NCI-H1417 (cell line): ENCODE results near the gene NFIA.
A peak's percentile ranks its signal among the peaks of the same experiment; 100 is the strongest.

Experiments
- DNase-seq, 3 experiments: peaks; one replicate each; lab custom pipeline; 2025; lab: John Stamatoyannopoulos, UW

NFIA gene

DNA sequence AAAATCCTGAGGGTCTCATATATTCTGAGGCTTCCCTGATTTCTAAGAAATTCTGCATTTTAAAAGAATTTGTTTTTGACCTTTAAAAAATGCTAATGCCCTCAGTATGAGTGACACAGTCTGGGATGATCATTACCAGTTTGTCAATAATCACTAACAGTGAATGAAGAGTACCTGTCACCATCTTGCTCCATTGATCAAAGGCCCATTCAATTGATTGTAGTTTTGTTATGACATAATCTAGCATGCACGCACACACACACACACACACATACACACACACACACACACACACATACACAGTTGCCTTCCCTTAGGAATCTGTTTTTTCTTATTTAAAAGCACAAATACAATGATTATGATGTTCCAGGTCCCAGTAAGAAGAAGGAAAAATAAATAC is 250.4 kb downstream of the NFIA start:
- DNase-seq = no peak

DNA sequence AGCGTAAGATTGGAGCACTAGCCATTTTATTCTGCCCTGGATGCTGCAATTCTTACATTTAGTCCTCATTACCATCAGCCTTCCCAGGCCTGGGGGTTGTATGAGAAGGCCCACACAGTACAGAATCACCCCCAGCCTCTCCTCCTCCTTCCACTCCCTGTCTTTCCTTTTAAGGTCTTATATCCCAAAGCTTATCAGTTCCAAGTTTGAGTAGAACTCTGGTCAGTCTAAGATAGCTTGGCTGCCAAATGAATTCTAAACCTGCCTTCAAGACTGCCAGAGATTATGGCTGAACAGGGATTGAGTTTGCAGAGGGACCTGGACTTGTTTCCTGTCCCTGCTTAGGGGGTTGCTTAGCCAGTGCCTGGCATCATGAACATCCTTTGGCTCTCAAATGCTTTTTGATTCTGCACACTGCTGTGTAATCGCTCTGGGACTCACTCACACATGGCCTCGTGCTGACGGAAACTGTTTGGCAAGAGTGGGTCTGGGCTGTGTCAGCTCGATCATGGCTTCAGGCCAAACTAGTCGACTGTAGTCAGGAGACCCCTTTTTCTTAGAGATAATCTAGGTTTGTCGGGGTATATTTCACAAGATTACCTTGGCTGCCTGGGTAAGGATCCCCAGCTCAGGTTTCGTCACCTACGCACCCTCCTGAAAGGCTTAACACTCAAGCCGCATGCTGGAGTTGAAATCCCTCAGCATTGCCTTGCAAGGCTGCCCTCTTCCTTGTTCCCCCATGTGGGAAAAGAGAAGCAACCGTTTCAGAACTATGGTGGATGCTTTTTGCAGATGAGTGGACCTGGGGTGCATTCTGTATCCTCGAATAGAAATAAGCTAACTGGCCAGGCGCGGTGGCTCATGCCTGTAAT is 252.6 kb downstream of the NFIA start:
- no peak for DNase-seq

DNA sequence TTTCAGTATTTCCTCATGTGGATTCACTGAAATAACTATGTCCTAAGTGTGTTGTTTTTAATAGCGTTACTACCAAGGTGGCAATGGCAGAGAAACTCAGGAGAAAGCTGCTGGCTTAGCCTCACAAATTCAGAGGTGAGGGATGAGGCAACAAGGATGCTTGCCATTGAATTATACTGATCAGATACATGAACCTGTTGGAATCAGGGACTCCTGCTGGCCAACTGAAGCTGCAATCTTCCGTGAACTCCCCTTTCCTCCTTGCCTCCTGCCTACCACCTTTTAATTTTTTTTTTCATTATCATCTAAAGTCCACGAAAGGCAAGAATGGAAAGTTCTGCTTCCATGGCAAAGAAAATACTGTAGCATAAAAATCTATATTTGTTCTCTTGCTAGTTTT is 254.7 kb downstream of the NFIA start:
- peak in 1 of 3 experiments; percentile 43 for DNase-seq

DNA sequence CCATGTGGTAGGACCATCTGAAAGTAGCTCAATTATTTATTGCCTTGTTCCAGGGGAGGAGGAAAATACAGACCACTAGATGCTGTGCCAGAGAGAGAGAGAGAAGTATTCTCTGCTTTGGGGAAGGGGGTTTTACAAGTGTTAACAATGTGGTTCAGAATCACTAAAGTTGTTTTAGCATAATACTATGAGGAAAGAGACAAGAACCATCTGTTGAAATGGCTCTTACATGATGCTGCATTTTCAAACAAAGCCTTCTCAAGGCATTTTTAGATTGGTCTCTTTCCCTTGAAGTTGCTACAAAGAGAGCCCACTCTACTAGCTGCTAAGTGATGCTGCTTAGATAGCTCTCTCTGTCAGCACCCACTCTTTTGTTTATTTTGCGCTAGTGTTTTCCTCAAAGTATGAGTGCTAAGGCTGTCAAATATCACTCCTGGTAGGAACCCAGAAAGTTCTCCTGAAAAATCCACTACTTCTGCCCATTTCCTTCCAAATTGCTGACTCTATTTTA is 255.1 kb downstream of the NFIA start:
- no peak for DNase-seq

DNA sequence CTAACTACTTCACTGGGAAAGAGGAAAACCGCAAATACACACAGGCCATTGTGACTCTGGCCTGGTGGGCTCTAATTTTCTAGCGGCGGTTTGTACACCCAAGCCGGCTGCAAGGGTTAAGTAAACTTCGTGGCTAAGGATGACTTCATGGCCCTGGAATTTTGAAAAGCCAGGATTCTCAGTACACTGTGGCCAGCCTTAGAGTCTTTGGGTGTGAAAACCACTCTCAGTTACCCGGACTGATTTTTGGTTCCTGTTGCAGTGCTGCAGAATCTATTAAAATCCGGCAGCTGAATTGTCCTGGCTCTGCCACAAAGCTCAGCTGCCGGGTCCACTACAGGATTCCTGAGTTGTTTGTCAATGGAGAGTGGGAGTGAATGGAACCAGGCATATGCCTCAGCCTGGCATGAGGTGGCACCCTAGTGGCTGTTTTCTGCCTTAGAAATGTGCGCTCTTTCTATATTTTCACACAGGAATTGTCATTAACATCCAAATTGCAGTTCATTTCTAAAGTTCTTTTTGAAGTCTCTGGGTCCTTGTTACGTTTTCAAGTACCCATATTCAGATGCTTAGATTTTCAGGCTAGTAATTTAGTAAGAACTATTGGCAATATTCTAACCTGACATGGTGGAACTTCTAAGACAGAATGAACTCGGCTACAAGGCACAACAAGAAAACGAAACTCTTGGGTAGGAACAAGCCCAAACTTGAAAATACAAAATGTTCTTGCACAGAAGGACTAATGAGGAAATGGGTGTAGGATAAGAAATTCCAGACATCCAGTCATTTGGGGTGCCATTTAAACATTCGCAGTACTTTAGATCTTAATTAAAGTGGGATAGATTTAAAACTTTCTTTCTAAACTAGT is 255.9 kb downstream of the NFIA start:
- peak; percentile 60 to 78 (median 61) for DNase-seq

DNA sequence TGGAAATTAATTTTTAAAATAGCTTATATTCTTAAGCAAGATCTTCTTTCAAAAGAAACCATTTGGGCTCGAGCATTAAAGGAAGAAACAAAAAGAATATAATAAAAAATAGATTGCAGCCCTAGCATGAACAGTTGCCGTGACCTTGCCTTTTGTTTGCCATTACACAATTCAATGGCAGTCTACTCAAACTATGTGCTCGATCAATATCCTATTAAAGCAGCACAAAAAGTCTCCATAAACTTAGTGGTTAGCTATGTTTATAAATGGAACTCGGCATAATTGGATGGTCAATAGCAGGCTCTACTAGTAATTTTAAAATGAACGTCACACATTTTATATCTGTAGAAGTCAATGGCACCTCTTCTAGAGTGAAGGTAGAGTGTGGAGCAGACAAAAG is 256.5 kb downstream of the NFIA start:
- DNase-seq = no peak

DNA sequence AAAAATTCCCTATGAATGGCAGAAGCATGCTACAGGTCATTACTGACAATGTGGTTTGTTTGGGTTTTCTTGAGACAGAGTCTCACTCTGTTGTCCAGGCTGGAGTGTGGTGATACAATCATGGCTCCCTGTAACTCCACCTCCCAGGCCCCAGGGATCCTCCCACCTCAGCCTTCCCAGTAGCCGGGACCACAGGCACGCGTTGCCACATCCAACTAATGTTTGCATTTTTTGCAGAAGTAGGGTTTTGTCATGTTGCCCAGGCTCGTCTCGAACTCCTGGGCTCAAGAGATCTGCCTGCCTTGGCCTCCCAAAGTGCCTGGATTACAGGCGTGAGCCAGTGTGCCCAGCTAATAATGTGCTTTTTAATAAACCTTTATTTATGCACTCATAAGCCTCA is 259.1 kb downstream of the NFIA start:
- no peak for DNase-seq

DNA sequence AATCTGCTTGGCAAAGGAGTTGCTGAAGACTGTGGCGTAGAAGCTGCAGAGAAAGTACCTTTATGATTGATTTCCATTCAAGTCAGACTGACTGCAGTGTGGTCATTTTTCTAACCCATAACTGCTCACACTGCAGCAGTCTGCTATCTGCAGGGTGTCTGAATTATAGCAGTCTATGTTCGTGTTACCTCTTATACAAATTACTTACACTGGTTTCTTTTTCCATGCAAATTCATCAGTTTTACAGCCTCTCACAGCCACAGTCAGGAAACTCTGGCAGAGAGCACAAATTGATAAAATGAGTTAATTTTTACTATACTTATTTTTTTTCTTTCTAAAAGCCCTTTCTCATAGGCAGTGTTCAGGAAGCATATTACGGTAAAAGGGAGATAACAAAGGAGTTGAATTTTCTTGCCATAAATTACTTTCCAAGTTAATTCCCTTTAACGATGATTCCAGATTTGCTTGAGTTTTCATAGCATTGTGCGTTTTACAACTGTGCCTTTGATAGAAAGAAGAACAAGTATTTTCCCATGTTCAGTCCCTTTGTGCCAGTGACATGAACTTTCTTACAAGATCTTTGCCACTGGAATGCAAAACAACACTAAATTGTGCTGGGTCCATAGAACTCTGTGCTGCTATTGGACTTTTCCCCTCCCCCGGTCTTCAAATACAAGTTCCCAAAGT is 261.5 kb downstream of the NFIA start:
- DNase-seq = no peak

DNA sequence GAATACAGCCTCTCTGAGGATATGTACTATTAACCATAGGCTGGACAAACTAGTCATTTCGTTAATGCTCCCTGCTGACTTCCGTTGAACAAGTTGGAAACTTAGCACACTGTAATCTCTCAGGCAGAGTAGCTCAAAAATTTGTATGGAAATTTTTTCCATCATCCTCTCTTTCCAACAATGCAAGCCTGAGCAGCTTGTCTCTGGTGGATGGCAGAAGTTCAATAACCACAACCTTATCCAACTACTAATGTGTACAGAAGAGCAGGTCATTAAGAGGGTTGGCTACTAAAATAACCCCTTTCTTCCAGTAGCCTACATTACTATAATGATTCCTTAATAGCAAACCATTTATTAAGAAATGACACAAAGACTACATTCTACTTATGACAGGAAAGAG is 262.3 kb downstream of the NFIA start:
- no peak for DNase-seq

DNA sequence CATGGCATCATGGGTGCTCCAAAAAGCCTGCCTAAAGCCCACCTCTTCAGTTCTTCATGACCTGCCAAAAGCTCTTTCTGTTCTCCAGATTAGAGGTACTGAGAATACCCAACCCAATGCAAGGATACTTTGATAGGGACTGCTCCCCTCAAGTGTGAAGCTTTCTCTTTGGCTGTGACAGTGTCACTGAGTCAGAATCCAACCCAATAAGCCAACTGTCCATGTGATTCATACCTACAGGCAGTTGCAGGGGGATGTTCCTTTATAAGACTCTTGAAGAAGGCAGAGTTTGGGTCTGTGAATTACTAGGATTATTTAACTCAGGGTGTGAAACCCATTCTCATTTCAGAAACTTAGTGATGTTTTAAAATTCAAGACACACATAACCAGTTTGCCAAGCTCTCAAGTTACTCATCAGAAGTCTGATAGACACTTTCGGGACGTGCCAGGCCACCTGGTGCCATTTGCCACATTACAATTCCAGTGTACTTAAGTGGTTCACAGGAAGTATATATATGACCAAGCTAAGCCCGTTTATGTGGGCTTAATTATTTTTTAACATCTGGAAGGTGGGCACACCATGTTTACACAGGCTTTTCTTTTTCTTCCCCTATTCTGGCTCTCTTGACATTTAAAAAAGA is 265.8 kb downstream of the NFIA start:
- DNase-seq = no peak

DNA sequence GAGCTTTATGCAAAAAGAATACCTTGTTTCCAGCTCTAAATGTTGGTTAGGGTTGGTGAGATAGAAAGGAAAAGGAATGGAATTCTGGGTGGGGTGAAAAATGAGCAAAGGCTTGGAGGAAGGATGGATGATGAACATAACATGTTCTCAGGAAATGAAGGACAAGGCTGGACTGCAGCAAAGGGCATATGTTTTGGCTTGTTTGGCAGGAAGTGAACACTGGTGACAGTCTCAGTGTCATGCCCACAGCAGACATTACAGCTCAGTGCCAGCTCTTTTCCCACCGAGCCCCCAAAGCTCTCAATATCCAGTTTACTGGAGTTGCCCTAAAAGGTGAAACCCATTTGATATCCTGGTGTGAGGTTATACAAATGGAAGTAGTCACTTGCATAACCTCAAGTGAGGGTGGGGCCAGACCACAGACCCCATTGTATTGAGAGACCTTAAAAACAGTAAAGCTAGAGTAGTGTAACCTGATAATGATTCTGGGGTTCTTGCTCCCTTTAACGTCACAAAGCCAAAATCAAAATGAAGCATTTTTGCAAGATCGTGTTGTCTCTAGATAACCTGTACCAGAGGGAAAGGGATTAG is 270.6 kb downstream of the NFIA start:
- DNase-seq = peak in 1 of 3 experiments; percentile 26

DNA sequence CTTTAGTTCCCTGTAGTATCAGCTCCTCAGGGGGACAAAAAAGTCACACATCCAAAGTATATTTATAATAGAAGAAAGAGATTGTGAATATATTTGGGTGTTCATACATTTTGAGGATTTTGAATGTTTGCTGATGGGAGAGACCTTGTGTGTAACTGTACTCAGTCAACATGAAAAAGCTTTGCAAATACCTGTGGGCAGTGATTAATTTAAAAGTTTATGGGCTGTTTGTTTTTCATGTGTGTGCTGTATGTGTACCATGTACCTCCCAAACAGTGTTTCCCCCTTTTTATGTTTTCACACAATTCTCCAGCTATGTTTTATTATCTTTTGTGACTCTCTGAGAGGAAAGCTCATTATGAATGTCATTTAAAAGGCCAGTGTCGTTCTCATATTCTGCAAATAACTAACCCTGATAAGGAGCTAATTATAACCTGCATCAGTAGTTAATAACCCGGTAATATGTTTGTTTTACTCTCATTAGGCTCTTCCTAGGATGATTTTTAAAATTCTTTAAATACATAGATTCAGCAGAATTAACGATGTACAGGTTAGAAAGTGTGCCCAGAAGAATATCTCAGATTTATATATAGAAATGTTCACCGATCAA is 271.5 kb downstream of the NFIA start:
- DNase-seq = peak in 2 of 3 experiments; percentile 22 to 70

DNA sequence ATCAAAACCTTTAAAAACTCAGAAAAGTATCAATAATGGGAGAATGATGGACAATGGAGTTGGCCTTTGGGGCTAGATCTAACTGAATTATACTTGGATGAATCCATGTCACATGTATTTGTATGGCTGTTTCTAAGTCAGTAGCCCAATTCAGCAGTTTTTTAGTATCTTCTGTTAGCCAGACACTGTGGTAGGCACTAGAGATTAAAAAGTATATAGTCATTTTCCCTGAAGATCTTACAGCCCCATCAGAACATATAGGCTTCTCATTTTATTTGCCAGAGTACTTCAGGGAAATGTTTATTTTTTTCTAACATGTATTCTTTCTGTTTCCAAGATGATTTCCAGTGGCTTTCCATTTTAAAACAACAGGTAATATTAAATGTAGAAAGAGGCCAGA is 273.7 kb downstream of the NFIA start:
- DNase-seq = no peak

DNA sequence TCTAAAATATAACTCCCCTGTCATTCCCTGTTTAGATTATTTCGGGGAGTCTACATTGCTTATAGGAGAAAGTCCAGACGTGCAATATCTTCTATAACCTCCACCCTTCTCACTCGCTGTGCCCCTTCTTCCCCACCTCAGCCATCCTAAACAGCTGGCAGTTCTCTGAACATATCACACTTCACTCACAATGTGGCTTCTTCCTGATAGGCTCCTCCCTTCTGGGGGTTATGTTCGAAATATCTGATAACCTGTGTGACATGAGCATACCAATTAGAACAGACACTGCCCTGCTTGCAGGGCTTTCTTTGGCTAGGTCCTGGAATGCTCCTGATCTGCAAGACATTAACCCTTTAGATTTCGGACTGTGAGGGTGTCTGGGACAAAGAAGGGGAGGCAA is 274.6 kb downstream of the NFIA start:
- no peak for DNase-seq

DNA sequence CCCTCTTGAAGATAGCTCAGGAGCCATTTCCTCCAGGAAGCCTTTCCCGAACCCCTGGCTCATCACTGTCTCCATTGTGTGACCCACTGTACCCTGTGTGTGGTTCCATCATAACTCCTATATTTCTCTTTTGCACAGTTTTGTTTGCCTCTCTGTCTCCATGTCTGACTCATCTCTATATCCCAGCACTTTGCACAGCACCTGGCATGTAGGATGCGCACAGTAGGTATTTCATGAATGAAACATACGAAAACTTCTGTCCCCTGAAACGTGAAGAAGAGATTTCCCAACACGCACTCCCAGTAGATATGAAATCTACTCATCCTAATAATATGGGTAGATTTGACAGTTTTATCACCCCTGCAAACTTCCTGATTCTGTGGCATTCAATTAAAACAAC is 275.2 kb downstream of the NFIA start:
- no peak for DNase-seq

DNA sequence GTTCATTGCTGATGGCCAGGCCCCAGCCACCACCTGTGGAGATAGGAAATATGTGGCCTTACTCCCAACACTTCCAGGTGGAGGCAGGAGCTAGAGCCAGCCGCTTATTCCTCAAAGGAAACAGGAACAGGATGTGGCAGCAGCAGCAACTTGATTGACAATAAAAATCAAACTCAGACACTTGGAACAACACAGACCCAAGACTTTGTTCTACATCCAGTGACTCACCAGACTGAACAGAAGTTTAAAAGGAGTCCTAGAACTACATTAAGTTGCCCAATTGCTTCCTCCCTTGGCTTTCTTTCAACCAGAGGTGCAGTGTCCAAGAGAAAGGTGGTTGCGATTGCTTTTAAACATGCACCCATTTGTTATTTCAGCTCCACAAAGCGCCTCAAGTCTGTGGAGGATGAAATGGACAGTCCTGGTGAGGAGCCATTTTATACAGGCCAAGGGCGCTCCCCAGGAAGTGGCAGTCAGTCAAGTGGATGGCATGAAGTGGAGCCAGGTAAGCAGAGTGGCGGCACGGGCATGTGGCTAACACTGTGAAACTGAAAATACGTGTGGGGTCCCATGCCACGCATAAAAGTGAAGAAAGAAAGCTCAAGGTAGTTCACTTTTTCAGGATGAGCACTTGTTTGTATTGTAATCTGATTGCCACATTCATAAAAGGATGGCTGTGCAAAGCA is 276.6 kb downstream of the NFIA start:
- no peak for DNase-seq

DNA sequence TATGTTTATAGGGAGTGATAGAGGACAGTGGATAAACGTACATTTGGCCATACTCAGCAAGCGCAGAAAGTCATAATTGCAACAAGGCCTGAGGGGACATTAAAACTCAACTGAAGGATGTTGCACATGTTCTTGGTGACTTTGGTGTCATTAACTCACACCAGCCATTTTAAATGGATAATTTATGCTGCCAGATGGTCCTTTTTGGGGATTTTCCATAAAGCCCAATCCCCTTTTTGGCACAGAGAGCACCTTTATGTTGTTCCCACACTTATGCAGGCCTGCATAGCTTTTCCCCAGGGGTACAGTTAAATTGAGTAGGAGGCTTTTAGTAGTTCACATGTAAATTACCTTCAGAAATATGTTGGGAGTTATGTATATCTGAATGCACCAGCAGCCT is 279.6 kb downstream of the NFIA start:
- DNase-seq = no peak

DNA sequence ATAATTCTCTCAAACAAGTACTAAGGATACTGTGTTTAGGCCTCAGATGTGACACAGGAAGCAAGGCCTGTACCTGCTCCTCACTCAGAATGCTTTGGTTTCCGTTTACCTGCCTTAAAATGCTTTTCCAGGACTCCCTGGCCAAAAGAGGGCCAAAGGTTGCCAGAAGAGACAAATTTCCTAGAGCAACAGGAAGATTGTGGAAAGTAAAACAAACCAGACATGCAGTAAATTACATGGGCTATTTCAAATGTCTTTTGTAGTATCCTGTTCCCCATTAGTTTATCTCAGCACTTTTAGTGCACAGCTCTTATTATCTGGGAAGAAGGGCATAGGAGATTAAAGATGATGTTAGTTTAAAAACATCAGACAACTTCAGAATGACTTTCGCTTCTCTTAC is 280.0 kb downstream of the NFIA start:
- DNase-seq = no peak

DNA sequence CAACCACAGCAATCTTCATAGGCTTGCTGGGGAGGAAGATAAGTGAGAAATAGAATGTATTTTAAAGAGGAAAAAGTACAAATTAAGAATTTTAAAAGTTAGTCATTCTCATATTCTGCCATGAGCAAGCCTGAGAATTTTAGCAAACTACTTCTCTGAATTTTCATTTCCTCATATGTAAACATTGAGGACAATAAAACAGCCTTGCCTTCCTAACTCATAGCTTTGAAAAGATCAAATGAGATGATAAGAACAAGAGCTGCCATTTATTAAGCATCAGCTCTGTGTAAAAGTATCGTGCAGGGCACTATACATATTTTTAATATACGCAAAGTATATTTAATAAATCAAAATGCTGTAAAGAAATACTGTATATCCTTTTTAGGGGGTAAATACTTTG is 286.0 kb downstream of the NFIA start:
- DNase-seq = no peak

DNA sequence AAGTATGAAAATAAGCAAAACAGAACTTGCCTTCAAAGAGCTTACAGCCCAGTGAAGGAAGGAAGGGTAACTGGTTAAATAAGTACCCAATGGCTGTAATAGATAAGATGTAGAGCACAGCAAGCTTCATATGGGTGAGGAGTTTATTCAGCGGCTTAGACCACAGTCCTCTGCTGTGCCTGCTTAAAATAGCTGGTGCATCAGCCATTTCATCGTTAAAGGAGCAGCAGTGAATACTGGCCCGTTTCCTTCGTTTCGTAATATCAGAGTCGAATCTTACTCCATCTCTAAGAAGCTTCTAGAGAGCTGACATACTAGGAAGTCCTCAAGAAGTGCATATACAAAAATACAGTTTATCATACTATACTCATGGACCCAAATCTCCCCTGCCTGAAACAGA is 286.5 kb downstream of the NFIA start:
- DNase-seq = no peak
